Activated T-cell treated with anti-CD3 and anti-CD28 coated beads, Interleukin-2, amount 50 U/mL, for 48 hours (primary cell): ENCODE measurements around the gene SLC44A5.

Experiments used
- DNase-seq, 2 experiments: peaks; one replicate each; pipeline ENCODE4 v3.0.0-alpha.2; 2020

SLC44A5 gene

GRCh38 chr1:75588779-75589475 is 22.0 kb downstream of the SLC44A5 start:
- DNase-seq, result no peak

- DNase-seq, result no peak
Observed at GRCh38 chr1:75587692-75588091, 23.2 kb downstream of the SLC44A5 start.

- DNase-seq, result no peak
Observed at GRCh38 chr1:75583282-75583681, 27.6 kb downstream of the SLC44A5 start.

GRCh38 chr1:75582725-75583261 is 28.1 kb downstream of the SLC44A5 start:
- DNase-seq, result no peak

GRCh38 chr1:75579046-75579445 is 31.9 kb downstream of the SLC44A5 start:
- DNase-seq, result no peak

- no peak for DNase-seq
Observed at GRCh38 chr1:75575837-75576236, 35.1 kb downstream of the SLC44A5 start.

GRCh38 chr1:75567191-75567590 is 43.7 kb downstream of the SLC44A5 start:
- no peak for DNase-seq

- DNase-seq, result no peak
Observed at GRCh38 chr1:75559800-75560199, 51.1 kb downstream of the SLC44A5 start.

- no peak for DNase-seq
Observed at GRCh38 chr1:75559136-75559535, 51.8 kb downstream of the SLC44A5 start.

GRCh38 chr1:75554870-75555269 is 56.0 kb downstream of the SLC44A5 start:
- no peak for DNase-seq

- no peak for DNase-seq
Observed at GRCh38 chr1:75554181-75554580, 56.7 kb downstream of the SLC44A5 start.

- no peak for DNase-seq
Observed at GRCh38 chr1:75550559-75550958, 60.4 kb downstream of the SLC44A5 start.

GRCh38 chr1:75548721-75549480 is 62.0 kb downstream of the SLC44A5 start:
- no peak for DNase-seq

GRCh38 chr1:75543705-75544104 is 67.2 kb downstream of the SLC44A5 start:
- DNase-seq, result no peak

- DNase-seq, result no peak
Observed at GRCh38 chr1:75542818-75543570, 67.9 kb downstream of the SLC44A5 start.

- no peak for DNase-seq
Observed at GRCh38 chr1:75539230-75540116, 71.4 kb downstream of the SLC44A5 start.

GRCh38 chr1:75533085-75533484 is 77.8 kb downstream of the SLC44A5 start:
- no peak for DNase-seq

GRCh38 chr1:75531570-75531969 is 79.3 kb downstream of the SLC44A5 start:
- no peak for DNase-seq

- DNase-seq, result no peak
Observed at GRCh38 chr1:75529488-75529887, 81.4 kb downstream of the SLC44A5 start.

- no peak for DNase-seq
Observed at GRCh38 chr1:75528001-75528400, 82.9 kb downstream of the SLC44A5 start.

GRCh38 chr1:75522389-75522788 is 88.5 kb downstream of the SLC44A5 start:
- DNase-seq, result no peak

GRCh38 chr1:75521658-75522057 is 89.3 kb downstream of the SLC44A5 start:
- DNase-seq, result no peak
